SIG-M5 (cell line): ENCODE measurements around the gene BBOX1.
"Not testable (repeated sequence)": the region's sequence is repeated elsewhere in the genome, so short reads cannot be mapped to it uniquely, and the experiment has no call there.

ENCODE experiments used
- DNase-seq: peaks from one replicate; lab custom pipeline; 2025; lab: John Stamatoyannopoulos, UW

Gene BBOX1

DNA sequence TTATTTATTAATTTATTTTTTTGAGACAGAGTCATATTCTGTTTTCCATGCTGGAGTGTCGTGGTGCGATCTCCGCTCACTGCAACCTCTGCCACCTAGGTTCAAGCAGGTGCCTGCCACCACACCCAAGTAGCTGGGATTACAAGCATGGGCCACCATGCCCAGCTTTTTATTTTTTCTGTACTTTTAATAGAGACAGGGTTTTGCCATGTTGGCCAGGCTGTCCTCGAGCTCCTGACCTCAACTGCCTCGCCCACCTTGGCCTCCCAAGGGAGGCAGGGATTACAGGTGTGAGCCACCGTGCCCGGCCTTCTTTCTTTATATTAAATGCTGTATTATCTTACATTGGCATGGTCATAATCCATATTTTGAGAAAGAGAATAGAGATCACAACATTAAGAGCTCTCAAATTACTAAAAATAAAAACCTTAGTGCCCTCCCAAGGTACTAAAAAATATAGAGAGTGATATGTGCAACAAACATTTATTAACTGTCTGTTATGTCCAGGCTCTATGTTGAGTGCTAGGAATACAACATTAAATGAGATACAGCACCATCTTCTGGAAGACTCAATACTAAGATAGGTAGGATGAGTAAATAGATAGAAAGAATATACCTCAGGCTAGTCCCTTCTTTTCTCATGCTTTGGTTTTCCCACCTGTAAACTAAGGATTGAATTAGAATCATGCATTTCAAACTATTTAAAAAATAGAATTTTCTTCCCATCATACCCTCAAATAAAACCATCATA, 84.1 kb downstream of the BBOX1 start:
- no peak for DNase-seq

DNA sequence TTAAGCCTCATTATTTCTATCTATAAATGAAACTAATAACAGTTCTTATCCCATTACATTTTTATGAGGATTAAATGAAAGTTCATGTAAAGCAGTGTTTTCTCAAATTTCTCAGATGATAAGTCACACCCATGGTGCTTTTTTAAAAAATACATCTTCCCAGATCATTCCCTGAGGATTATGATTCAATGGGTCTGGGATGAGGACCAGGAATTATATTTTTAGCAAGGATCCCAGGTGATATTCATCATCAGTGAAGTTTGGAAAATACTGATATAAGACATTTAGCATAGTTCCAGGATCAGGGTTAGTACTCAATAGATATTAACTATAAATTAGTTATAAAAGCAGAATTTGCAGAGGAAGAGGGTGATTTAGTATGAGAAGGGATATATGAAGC, 89.1 kb downstream of the BBOX1 start:
- no peak for DNase-seq

DNA sequence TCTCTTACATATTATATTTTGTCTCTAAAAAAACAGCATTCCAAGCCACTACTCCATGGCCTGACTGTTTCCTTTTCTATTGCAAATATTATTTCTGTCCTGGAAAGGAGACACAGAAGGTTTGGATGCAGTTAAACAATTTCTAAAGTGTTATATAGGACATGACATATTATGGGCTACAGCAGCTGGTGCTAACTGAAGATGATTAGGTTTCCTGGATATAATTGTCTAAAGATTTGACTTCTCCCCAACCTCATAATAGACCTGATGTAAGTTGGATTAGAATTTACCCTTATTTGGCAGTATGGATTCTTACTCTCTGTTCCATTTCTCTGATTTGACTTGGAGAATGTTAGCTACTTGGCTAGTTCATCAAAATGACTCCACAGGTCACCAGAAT, 90.2 kb downstream of the BBOX1 start:
- no peak for DNase-seq

DNA sequence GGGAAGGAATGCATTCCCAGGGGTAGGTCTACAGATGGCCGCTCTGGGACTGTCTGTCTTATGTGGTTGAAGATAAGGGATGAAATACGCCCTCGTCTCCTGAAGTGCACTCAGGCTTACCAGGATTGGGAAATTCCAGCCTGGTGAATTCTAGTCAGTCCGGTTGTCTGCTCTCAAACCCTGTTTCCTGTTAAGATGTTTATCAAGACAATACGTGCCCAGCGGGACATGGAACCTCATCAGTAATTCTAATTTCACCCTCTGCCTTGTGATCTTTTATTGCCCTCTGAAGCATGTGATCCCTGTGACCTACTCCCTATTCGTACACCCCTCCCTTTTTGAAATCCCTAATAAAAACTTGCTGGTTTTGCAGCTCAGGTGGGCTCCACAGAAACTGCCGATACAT, 95.3 kb downstream of the BBOX1 start:
- not testable (repeated sequence) for DNase-seq

DNA sequence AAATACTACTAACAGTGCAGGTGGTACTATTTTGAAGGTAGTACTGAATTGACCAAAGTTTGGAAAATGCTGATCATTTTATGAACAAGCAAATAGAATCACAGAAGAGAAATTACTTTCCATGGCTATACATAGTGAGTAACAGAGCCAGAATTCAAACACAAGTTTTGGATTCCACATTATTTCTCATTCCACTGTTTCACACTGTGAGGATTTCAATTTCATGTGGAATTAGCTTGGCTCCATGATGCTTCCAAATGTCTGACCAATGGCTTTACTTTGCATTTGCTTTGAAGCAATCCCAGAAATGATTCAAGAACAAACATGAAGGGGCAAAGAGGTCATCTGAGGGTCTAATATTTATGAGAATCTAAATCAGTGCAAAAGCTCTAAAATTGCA, 98.1 kb downstream of the BBOX1 start:
- DNase-seq, result no peak

DNA sequence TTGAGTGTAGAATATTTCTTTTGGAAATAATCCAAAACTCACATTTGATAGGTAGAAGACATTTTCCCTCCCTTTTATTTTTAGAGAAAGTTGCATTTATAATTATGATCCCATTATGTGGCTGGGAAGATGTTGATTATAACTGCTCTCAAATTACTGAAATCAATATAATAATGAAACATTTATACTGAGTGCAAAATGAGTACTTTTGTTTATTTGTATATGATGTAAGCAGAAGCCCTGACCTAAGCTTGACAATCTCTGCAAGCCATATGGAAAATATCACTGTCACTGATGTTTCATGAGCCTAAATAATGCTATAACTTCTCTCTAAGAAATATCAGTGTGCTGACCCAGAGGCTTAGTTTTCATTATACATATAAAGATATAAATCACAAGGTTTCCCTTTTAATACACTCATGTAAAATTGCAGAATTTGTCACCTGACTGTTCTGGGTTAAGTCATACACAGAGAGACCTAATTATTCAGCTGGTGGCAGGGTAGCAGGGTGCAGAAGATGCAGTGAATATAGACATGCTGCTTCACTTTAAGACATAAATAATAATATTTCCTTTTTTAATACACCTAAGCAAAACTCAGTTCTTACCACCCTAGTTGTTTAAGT, 99.2 kb downstream of the BBOX1 start:
- no peak for DNase-seq

DNA sequence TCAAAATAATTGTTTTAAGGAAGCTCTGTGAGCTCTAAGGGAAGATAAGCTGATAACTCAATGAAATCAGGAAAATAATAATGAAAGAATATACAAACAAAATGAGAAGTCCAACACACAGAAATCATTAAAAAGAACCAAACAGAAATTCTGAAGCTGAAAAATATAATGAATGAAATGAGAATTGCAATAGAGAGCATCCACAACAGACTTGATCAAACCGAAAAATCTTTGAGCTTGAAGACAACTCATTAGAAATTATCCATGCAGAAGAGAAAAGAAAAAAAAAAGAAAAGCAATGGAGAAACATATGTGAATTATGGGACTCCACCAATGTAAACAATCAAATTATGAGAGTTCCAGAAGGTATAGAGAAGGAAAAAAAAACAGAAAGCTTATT, 101.0 kb downstream of the BBOX1 start:
- DNase-seq, result no peak

DNA sequence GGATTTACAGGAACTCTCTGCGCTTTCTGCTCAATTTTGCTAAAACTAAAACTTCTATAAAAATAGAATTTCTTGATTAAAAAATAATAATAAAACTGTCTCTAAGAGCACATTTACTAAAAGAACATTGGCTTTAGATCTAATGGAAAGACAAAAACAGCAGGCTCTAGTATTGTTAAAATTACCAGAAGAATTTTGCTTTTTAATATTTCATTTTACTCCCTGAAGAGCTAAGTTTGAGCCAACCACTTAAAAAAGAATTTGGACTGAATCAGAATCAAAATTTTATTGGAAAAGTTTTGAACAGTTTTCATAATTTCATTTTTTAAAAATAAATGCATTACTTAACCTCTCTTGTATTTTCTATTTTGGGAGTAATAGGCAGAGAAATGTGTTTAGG, 107.3 kb downstream of the BBOX1 start:
- no peak for DNase-seq

DNA sequence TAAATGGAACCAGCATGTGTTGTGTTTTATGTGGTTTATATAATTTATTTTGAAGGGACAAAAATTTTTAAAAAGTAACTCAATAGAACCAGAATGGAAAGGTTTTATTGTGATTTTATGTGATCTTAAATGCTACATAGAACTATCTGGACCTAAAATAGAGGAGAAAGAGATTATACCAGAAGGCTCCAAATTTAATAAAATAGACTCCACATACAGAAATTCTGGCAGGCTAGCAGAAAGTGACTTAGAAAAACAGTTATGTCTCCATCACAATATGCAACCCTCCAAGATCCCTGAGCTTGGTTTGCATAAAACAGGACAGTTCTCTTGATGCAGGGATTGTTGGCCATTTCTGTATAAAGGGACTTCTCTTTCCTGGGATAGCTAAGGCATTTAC, 107.9 kb downstream of the BBOX1 start:
- DNase-seq, result no peak

DNA sequence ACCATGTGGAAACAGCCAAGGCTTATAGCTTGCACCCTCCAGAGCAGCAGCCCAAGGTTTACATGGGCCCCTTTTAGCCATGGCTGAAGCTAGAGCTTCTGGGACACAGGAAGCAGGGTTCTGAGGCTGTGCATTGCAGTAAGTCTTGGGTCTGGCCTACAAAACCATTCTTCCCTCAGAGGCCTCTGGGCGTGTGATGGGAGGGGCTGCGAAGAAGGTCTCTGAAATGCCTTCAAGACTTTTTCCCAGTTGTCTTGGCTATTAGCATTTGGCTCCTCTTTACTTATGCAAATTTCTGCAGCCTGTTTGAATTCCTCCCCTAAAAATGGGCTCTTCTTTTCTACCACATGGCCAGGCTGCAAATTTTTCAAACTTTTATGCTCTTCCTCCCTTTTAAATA, 109.5 kb downstream of the BBOX1 start:
- no peak for DNase-seq

DNA sequence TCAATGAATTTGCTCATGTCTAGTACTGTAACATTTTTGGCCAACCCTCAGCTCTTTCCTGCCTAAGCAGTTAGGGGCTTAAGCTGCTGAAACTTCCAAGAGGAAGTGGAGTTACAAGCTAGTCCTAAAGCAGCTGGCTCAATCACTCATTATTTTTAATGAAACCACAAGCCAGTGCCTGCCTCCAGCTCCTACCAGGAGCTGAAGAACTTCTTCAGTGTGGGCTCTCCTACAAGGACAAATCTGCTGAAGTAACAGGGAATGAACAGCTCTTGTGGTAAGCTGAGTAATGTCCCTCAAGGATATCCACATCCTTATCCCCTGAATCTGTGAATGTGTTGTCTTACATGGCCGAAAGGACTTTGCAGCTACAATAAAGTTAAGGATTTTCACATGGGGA, 112.5 kb downstream of the BBOX1 start:
- DNase-seq, result no peak

DNA sequence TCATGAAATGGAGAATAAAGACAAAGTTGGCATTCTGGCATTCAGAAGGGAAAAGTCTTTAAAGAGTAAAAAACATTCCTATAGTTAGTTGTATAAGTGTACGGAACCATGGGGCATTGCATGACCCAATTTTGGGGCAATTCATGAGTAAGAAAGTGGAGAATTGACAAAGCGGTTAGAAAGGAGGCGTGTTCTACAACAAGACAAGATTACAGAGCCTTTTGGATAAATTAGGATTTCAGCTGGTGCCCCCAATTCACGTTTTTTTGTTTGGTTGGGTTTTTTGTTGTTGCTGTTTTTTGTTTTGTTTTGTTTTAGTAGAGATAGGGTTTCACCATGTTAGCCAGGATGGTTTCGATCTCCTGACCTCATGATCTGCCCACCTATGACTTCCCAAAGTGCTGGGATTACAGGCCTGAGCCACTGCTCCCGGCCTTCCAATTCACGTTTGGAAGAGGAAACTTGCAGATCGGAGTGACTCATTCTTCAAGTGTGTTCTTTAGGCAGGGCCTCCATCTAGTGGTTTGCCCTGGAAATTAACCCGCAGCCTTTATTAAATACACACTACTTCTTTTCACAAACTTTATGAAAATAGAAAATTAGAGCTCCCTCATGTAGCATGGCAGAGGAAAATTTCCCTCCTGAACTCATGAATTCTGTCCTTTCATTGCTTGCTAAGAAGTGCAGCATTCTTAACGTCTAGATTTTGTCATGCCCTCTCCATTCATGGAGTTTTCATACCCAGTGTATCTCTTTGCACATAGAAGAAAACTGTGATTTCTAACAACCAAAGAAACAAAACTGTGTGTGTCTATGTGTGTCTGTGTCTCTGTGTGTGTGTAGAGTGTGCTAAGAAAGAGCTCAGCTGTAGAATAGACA, 118.1 kb downstream of the BBOX1 start:
- no peak for DNase-seq

DNA sequence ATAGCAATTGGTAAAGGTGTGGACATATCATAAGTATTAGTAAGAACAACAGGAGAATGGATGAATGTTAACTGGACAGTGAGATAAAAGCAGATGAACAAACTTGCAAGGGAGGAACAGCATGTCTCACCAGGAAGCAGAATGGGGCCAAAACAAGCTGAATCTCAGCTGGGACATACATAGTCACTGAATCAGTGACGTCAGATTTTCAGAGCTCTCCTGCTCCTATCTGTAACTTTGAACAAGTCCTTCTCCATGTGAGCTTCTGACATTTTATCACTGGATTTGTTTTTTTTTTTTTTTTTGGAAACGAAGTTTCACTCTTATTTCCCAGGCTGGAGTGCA, 118.7 kb downstream of the BBOX1 start:
- DNase-seq, result no peak

DNA sequence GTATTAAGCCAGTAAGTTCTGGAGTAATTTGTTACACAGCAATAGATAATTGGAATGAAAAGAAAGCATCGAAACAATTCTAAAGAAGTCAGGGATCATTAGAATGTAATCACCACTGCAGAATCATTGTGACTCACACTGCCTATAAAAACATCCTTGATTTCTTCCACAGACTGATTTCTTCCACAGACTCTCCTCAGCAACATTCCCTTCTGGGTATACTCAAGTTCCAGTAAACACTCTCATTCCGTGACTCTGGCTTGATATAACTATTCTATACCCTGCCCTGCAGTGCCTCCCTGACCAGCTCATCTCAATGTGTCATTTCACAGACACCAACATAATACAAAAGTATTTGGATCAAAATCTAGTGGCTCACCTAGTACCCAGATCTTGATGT, 120.5 kb downstream of the BBOX1 start:
- no peak for DNase-seq

DNA sequence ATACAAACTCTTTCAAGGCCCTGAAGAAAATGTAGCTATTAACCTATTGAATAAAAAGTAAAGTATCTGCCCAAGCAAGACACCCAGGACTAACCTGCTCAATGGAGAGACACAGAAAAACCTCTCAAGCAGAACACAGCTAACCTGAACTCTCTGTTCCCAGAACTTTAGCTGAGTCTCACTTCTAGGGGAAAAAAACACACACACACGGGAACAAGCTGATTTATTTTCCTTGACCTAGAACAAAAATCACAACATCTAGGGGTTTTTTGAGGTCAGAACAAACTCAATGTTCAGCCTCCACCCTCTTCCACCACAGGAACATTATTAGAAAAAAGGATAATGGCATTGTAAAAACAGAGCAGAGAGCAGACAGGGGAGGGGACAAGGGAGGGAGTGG, 121.6 kb downstream of the BBOX1 start:
- no peak for DNase-seq

DNA sequence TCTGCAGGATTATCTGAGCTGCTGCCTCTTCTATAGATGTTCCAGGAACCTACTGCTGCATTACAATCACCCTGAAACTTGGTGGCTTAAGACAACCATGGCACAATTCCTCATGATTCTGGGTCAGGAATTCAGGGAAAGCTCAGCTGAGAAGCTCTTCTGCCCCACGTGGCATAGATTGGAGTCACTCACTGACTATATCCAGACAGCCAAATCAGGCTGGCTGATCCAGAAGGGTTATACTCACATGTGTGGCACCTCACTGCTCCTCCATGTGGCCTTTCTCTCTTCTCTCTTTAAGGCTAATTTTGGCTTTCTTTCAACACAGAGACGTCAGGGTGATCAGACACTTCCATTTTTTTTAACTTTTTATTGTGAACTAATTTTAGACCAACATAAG, 125.5 kb downstream of the BBOX1 start:
- DNase-seq, result no peak

DNA sequence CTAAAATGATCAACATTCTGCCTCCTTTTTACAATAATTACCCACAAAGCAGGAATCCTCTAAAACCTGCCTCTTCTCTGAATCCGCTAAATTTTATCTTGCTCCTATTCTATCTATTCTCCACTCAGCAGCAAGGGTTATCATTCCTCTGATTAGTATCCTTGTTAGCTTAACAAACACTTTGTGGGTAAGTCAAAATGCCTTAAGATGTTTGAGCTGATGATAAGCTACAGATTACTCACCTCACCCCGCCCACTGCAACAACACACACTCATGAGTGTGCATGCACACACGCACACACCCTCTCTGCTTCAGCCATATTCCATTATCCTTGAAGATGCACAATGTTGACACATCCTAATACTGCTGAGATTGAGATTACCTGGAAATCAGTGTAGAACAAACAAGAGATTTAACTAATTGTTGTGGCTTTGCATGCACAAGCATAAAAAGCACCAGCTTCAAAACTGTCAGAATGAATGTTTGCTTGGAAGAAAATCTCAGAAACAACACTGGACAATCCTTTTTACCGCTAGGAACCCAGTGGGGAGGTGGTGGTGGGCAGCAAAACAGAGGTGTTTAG, 130.9 kb downstream of the BBOX1 start:
- no peak for DNase-seq

DNA sequence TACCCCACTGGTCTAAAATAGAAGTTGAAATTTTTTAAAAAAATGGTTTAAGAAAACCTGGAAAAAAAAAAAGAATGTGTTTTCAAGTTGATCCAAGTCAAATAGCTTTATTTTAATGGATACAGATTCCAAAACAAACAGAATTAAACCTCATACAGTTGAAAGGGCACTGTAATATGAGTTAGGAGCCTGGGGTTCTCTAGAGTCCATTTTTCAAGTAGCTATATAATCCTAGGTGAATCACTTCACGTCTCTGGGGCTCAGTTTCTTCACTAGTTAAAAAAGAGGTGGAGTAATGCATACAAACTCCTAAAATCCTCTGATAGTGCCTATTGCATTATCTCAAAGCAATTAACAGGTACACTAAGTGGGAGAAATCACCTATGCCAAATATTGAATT, 132.9 kb downstream of the BBOX1 start:
- DNase-seq, result no peak

DNA sequence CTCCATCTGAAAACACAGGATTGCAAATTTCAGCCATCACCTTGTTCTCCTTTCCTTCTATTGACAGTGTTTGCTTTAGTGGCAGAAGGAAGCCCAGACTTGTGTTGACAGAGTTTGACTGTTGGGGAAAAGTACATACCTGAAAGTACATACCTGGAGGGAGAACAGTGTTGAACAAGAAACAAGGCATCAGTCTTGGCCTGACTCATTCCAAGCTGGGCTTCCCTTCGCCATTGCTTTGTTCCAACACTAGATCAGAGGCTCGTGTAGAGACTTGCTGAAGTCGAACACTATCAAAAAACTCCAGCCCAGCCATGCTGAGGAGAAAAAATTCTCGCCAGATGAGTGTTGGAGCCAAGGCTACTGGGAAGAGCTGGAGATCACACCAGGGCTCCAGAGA, 133.4 kb downstream of the BBOX1 start:
- DNase-seq, result no peak

DNA sequence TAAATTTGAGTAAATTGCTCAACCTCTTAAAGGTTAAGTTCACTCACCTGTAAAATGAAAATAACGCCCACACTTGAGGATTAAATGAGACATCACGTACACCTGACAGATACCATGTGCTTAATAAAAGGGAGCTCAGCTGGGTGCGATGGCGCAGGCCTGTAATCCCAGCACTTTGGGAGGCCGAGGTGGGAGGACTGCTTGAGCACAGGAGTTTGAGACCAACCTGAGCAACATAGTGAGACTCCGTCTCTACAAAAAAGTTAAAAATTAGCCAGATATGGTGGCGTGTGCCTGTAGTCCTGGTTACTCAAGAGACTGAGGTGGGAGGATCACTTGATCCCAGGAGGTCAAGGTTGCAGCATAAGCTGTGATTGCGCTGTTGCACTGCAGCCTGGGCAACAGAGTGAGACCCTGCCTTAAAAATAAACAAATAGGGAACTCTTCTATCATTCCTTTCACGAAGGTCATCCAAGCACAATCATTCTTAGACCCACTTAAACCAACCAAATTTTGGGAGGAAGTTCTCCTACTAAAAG, 134.1 kb downstream of the BBOX1 start:
- no peak for DNase-seq

DNA sequence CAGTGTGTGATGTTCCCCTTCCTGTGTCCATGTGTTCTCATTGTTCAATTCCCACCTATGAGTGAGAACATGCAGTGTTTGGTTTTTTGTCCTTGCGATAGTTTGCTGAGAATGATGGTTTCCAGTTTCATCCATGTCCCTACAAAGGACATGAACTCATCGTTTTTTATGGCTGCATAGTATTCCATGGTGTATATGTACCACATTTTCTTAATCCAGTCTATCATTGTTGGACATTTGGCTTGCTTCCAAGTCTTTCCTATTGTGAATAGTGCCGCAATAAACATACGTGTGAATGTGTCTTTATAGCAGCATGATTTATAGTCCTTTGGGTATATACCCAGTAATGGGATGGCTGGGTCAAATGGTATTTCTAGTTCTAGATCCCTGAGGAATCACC, 134.9 kb downstream of the BBOX1 start:
- DNase-seq, result not testable (repeated sequence)
